Motor neuron (in vitro differentiated cells): ENCODE data around the gene PPRC1. TPM values are rescaled to one million over a fixed set of nuclear protein-coding genes. Genes with fewer than 3 reads are reported as not detected.

Experiments used
- ATAC-seq, 8 experiments: fragments of 200-7000 bp; cut with Tn5 transposase; replicated peaks in 6 of 8; 2 replicates each; pipeline ENCODE4 v1.8.0; 2021; ENCODE audit warnings: mild to moderate bottlenecking in 8 of 8, moderate library complexity in 8 of 8
- H3K27ac ChIP-seq, 2 donors: fragments of 250-450 bp; sonication (Bioruptor Pico); 2 replicates each; pipeline ENCODE4 v1.9.0; 2021; ENCODE audit warnings: antibody characterized with exemption in 2 of 2, mild to moderate bottlenecking in 2 of 2, moderate library complexity in 1 of 2
- H3K4me1 ChIP-seq, 2 donors: fragments of 250-450 bp; sonication (Bioruptor Pico); replicated peaks in 1 of 2; 2 replicates each; pipeline ENCODE4 v1.6.1; 2021; ENCODE audit warnings: antibody characterized with exemption in 2 of 2, mild to moderate bottlenecking in 2 of 2, moderate library complexity in 1 of 2
- H3K4me3 ChIP-seq, 5 donors: fragments of 250-450 bp; sonication (Bioruptor Pico); 2 replicates each; pipeline ENCODE4 v1.9.0; 2021; ENCODE audit warnings: antibody characterized with exemption in 5 of 5, mild to moderate bottlenecking in 5 of 5, moderate library complexity in 4 of 5
- WGBS, 10 experiments: fragments of 450-650 bp; shearing (Covaris generic); methylation state at CpG; one replicate each; pipeline ENCODE4 v1.0.0; 2022; 5-methylcytosine and 5-hydroxymethylcytosine counted together
- in situ Hi-C, 9 experiments: fragments of 400-800 bp; cut with MboI; loops; one replicate each; pipeline ENCODE4 v1.15.0; 2021; ENCODE audit warnings: low sequenced_read_pairs in 9 of 9, low pct_unique_long_range_greater_than_20kb in 2 of 9; ENCODE audit not compliant: unreplicated experiment in 9 of 9
- total RNA-seq, 8 experiments: library from RNA; unstranded; fragments of 300-600 nt; gene quantifications; 2 replicates each; pipeline versions ENCODE4 v1.2.3 to v1.2.4, GENCODE V29; 2022

PPRC1 gene
- 10 to 100 TPM in 7 of 8 experiments, 1 to 10 TPM in 1; 7.8 to 46.4 (median 15.3) TPM for total RNA-seq

DNA sequence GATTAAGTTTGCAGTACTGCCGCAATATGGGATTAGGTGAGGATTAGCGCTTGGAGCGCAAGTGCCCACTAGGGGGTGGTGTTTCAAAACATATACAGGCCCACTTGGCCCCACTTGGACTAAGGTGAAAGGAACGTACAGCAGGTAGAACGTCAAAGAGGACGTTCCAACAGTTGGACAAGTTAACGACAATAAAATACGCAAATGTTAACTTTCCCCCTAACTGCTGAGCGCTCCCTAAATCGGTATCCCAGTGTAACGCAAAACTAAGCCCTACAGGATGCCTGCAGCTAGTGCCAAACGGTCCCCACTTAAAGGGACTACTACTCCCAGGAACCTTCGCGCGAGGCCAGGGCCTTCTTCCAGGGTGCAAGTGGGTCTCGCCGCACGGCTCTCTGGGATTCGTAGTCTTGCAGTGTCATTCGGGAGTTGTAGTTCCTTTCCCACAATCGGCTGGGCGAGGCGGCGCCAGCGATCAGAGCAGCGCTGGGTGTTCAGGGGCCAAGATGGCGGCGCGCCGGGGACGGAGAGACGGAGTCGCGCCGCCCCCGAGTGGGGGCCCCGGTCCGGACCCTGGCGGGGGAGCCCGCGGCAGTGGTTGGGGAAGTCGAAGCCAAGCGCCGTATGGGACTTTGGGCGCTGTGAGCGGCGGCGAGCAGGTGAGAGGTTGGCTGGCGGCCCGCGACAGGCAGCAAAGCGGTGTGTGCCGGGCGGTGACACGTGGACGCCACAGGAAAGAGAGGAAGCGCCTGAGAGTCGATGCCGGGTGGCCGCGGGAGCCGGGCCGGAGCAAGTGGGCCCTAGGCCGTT lies at the start of gene PPRC1:
PPRC1 (plus strand) TSS at position 478 of the 810 bp plus-strand sequence; CDS start at position 507, 29 bp downstream.
- in situ Hi-C loops = no loop called here
- peak; percentile 79 to 93 (median 88) for ATAC-seq
- Histone ChIP-seq H3K4me3 (peak within 1 kb of the TSS; percentile 73 to 92 (median 80)), H3K4me1 (peaks cover 7 to 8% of the 10 kb centered on the region in 2 donors), H3K27ac (peak within 1 kb of the TSS; percentile 91 to 98)
- 0 to 12% (median 0%) methylated on average over 2 to 28 of the region's 64 CpGs; no CpG with 5 or more reads in 2 of the 10 experiments for WGBS, 10 experiments

- Histone ChIP-seq H3K4me1 (no peaks in the 10 kb centered on the region), H3K4me3 (no peak overlapping the region), H3K27ac (no peak overlapping the region)
- in situ Hi-C loops = no loop called here
- ATAC-seq = no peak
- 50 to 100% (median 84%) methylated on average over 1 to 3 of the region's 3 CpGs; no CpG with 5 or more reads in 3 of the 10 experiments for WGBS, 10 experiments
Observed at GRCh38 chr10:102083541-102083940, 49.3 kb upstream of the PPRC1 start.

GRCh38 chr10:102085336-102085735 lies 47.5 kb upstream of the PPRC1 start:
- Histone ChIP-seq H3K4me1 (no peaks in the 10 kb centered on the region), H3K27ac (no peak overlapping the region), H3K4me3 (no peak overlapping the region)
- 42 to 100% (median 86%) methylated on average over 1 to 3 of the region's 3 CpGs for WGBS, 10 experiments
- ATAC-seq = no peak
- in situ Hi-C loops = no loop called here

DNA sequence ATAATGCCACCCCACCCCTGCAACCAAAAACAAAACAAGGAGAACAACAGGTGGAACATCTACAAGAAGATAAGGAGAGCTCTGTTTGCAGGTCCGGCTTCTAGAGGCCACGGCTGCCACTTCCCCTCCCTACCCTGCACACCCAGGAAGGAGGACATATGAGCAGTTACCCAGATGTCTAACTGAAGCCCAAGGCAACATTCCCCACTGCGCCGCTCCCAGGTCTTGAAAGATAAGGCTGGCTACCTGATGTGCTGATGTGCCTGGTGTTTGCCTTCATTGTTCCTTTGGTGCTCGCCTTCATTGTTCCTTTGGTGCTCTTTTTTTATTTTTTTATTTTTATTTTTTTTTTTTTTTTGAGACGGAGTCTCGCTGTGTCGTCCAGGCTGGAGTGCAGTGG lies 46.6 kb upstream of the PPRC1 start:
- in situ Hi-C loops = no loop called here
- no peak for ATAC-seq
- Histone ChIP-seq H3K27ac (no peak overlapping the region), H3K4me3 (no peak overlapping the region), H3K4me1 (no peaks in the 10 kb centered on the region)
- 84 to 100% (median 96%) methylated on average over 1 to 8 of the region's 8 CpGs for WGBS, 10 experiments

DNA sequence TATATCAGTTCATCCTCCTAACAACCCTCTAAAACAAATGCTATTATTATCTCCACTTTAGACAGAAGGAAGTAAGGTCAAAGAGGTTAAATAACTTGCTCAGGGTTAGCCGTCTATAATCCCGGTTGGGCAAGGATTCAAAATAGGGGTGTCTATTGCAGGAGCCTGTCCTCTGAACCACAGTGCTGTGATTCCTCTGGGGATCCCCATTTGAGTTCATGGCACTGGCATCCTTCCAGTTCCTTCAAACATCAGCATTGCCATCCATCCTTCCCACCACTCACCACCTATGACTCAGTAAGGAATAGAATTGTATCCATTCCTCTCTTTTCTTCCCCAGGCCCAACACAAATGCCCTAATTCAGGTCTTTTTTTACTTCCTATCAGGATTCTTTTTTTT lies 42.1 kb upstream of the PPRC1 start:
- no peak overlapping the region for H3K4me3 ChIP-seq
- WGBS, 10 experiments = 80 to 100% (median 97%) methylated on average over 1 to 2 of the region's 2 CpGs; no CpG with 5 or more reads in 4 of the 10 experiments
- H3K27ac ChIP-seq = no peak overlapping the region
- in situ Hi-C loops = no loop called here
- ATAC-seq = no peak
- no peaks in the 10 kb centered on the region for H3K4me1 ChIP-seq

GRCh38 chr10:102096449-102096848 lies 36.4 kb upstream of the PPRC1 start:
- Histone ChIP-seq H3K4me1 (no peaks in the 10 kb centered on the region), H3K27ac (no peak overlapping the region), H3K4me3 (no peak overlapping the region)
- in situ Hi-C loops = no loop called here
- ATAC-seq = no peak
- WGBS, 10 experiments = 90 to 100% (median 95%) methylated on average over 2 to 5 of the region's 7 CpGs; no CpG with 5 or more reads in 5 of the 10 experiments

DNA sequence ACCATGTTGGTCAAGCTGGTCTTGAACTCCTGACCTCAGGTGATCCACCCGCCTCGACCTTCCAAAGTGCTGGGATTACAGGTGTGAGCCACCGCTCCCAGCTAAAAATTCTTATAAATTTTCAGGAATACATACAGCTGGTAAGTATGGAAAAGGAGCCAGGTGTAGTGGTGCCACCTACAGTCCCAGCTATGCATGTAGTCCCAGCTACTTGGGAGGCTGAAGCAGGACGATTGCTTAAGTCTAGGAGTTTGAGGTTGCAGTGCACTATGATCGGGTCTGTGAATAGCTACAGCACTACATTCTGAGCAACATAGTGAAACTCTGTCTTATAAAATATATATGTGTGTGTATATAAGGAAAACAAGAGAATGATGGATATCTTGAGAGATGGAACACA lies 31.7 kb upstream of the PPRC1 start:
- ATAC-seq = no peak
- Histone ChIP-seq H3K4me3 (no peak overlapping the region), H3K4me1 (no peaks in the 10 kb centered on the region), H3K27ac (no peak overlapping the region)
- in situ Hi-C loops = no loop called here
- WGBS, 10 experiments = 50 to 100% (median 73%) methylated on average over 1 to 2 of the region's 5 CpGs; no CpG with 5 or more reads in 6 of the 10 experiments

DNA sequence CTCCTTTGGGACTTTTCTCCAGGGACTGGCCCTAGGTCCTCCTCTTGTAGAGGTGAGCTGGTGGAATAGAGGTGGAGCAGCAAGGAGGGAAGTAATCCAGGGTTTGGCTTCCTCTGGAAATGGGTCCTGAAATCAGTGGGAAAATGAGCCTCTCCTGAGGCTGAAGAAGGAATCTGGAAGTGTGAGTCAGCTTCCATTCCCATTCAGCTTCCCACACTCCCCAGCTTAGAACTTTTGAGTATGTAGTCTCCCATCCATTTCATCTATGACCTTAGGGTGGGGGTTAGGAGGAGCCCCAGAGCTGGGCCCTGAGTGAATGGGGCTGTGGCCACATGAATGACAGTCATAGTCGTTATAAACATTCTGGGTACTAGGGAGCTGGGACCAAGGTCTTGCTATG lies 30.4 kb upstream of the PPRC1 start:
- 60 to 80% methylated on average over 1 of the region's 1 CpG; no CpG with 5 or more reads in 8 of the 10 experiments for WGBS, 10 experiments
- in situ Hi-C loops = no loop called here
- Histone ChIP-seq H3K4me3 (no peak overlapping the region), H3K4me1 (no peaks in the 10 kb centered on the region), H3K27ac (no peak overlapping the region)
- ATAC-seq = no peak

- in situ Hi-C loops = no loop called here
- Histone ChIP-seq H3K4me1 (no peaks in the 10 kb centered on the region), H3K27ac (no peak overlapping the region), H3K4me3 (no peak overlapping the region)
- WGBS, 10 experiments = 100% methylated on average over 2 of the region's 2 CpGs; no CpG with 5 or more reads in 9 of the 10 experiments
- ATAC-seq = peak in 4 of 8 experiments; percentile 17 to 81 (median 50)
Observed at GRCh38 chr10:102106998-102107397, 25.8 kb upstream of the PPRC1 start.

GRCh38 chr10:102109166-102110116 lies 23.4 kb upstream of the PPRC1 start:
- peaks cover 13 to 14% of the 10 kb centered on the region in 2 donors for H3K4me1 ChIP-seq
- no peak for ATAC-seq
- no peak overlapping the region for H3K27ac ChIP-seq
- H3K4me3 ChIP-seq = no peak overlapping the region
- WGBS, 10 experiments = 73 to 100% (median 91%) methylated on average over 1 to 11 of the region's 24 CpGs; no CpG with 5 or more reads in 1 of the 10 experiments
- in situ Hi-C loops = no loop called here

- no peak for ATAC-seq
- Histone ChIP-seq H3K27ac (no peak overlapping the region), H3K4me1 (peaks cover 25 to 26% of the 10 kb centered on the region in 2 donors), H3K4me3 (no peak overlapping the region)
- WGBS, 10 experiments = 60 to 100% (median 95%) methylated on average over 1 to 9 of the region's 12 CpGs; no CpG with 5 or more reads in 1 of the 10 experiments
- in situ Hi-C loops = no loop called here
Observed at GRCh38 chr10:102111276-102111675, 21.6 kb upstream of the PPRC1 start.

DNA sequence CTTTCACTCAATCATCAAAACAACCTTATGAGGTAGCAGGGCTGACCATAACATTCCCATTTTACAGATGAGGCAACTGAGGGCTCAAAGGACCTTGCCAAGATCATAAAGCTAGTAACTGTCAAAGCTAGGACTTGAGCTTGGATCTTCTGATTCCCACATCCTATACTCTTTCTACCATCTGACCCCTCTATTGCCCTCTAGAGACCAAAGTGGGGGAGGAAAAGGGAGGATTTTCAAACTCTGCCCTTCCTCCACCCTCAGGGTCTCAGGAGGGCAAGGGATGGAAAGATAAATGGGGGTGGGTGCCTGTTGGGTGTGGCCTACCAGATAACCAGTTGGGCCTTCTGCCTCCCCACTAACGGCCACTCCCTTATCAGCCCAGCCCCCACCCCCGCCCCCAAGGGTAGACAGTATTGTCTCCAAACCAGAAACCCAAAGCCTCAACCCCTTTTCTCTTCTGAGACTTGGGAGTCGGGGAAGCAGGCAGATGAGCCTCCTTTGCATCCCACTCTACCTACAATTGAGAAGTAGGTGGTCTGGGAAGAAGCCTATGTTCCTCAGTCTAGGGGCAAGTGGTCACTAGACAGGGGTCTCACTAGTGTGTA lies 20.5 kb upstream of the PPRC1 start:
- peaks cover 34 to 35% of the 10 kb centered on the region in 2 donors for H3K4me1 ChIP-seq
- in situ Hi-C loops = no loop called here
- no CpG with 5 or more reads among the region's 3 CpGs for WGBS, 10 experiments
- no peak overlapping the region for H3K27ac ChIP-seq
- H3K4me3 ChIP-seq = peak overlapping the region in 1 of 5 donors; percentile 75
- ATAC-seq = no peak
